Measurements from ENCODE around the gene LAMB3.

The LAMB3 gene

DNA sequence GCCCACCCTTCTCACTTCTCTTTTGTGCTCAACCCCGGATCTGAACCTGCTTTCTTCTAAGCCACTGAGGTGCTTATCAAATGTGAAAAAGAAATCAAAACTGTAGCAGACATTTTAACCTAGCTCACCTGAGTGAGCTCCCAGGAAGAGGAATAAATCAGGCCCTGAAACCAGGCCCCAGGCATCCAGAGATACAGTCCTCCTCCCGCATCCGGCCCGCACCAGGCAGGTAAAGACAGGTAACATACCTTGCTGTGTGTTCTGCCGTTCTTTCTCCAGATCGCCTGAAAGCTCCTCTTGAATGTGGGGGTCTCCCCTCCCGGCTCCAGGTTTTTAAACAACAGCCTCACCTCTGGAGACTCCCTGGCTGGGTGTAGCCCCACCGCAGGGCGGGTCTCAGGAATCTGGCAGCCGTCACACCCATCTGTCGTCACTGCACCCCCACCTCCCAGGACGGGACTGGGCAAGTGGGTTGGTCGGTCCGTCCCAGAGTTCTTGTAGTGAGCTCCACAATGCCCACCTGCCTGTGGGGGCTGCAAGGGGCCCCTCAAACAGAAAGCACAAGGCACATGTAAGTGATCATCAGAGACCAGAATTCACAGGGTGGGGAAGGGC lies at the start of gene LAMB3:
TSS of gene LAMB3 (minus strand) at position 305 of the 615 bp plus-strand sequence. CDS start 1,481 bp downstream, outside the sequence.
- DNase-seq = no peak

DNA sequence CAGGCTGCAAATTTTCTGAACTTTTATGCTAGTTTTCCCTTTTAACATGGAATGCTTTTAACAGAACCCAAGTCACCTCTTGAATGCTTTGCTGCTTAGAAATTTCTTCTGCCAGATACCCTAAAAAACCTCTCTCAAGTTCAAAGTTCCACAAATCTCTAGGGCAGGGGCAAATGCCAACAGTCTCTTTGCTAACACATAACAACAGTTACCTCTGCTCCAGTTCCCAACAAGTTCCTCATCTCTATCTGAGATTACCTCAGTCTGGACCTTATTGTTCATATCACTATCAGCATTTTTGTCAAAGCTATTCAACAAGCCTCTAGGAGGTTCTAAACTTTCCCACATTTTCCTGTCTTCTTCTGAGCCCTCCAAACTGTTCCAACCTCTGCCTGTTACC lies 48.5 kb upstream of the LAMB3 start:
- DNase-seq = peak in 2 of 3 donors; percentile 28 to 32

DNA sequence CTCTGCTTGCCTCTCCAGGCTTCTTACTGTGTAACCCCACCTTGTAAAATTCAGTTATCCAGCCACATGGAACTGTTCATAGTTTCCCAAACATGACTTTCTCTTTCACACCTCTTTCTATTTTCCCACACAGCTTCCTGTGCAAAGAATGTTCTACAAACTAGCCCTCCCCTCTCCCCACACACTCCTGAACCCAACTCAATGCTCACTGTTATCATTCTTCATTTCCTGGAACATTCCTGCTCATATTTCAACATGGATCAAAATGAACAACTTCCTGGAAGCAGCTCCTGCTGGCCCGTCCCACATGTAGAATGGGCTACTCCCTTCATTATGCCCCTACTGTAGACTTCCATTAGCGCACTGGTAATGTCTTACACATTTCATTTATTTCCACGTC lies 44.9 kb upstream of the LAMB3 start:
- DNase-seq = no peak

DNA sequence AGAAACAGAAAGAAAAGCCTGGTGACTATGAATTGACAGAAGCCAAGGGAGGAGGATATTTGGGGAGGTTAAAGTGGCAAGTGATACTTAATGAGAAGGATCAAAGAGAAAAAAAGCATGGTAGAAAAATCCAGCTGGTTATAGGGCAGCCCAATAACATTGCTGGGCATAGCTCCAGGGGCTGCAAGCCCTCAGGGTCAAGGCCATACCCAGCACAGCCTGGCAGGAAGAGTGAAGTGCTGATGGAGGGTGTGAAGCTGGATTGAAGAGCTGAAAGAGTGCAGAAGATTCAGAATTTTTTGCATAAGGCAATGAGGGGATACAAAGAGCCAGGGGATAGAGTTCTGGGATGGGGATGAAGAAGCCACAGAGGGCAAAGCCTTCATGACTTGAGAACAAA lies 44.4 kb upstream of the LAMB3 start:
- no peak for DNase-seq

GRCh38 chr1:209692745-209693504 lies 40.7 kb upstream of the LAMB3 start:
- DNase-seq = peak; percentile 92 to 94 (median 94)

GRCh38 chr1:209692296-209692695 lies 40.1 kb upstream of the LAMB3 start:
- no peak for DNase-seq

- DNase-seq = peak; percentile 46 to 74 (median 54)
These were observed 39.0 kb upstream of the LAMB3 start for GRCh38 chr1:209691237-209691636.

DNA sequence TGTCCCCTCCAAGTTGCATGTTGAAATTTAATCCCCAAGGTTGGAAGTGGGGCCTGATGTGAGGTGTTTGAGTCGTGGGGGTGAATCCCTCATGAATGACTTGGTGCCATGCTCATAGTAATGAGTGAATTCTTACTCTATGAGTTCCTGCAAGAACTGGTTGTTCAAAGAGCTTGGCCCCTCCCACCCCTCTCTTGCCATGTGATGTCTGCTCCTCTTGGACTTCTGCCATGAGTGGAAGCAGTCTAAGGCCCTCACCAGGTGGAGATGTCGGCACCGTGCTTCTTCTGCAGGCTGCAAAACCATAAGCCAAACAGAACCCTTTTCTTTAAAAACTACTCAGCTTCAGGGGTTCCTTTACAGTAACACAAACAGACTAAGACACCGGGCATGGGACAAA lies 37.3 kb upstream of the LAMB3 start:
- no peak for DNase-seq

GRCh38 chr1:209688746-209689234 lies 36.6 kb upstream of the LAMB3 start:
- DNase-seq = no peak

DNA sequence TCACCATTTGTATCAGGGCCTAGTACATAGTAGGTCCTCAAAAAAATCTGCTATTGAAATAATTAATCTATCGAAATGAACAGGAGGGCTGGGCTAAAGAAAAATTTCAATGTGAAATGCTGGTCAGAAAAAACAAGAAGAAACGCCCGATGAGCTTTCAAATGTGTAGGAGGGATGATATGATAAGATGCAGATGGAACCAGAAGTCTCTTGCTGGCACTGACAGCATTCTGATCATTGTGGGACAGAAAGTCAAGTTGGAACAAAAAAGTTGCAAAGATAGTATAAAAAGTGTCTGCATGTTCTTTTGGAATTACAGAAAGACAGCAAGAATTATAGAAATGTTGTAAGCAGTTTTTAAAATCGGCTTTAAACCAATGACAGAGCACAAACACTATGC lies 34.1 kb upstream of the LAMB3 start:
- DNase-seq = no peak

DNA sequence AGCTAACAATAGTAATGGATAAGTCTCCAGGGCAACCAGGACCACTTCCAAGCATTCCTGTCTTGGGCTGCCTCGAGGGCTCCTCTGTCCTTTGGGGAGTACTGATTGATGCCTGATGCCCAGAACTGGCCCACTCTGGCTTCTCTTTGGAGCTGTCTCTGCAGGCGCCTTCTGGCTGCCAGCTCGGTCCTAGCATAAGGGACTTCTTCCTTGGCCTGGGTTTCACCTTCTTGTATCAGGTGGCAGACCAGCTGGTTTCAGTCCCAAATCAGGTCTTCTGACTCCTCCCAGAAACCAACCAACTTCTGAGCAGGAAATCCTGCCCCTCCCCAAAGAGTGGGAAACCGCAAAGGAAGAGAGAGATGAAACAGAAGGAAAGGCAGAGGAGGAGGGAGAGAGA lies 33.6 kb upstream of the LAMB3 start:
- DNase-seq = no peak

- no peak for DNase-seq
These were observed 26.8 kb upstream of the LAMB3 start for GRCh38 chr1:209678981-209679539.

GRCh38 chr1:209675565-209676154 lies 23.4 kb upstream of the LAMB3 start:
- peak in 1 of 3 donors; percentile 39 for DNase-seq

- DNase-seq = peak; percentile 53 to 80 (median 79)
These were observed 22.8 kb upstream of the LAMB3 start, which contains the start of gene G0S2 for GRCh38 chr1:209674957-209675564. Gene G0S2 (plus strand): TSS chr1:209675412. CDS start chr1:209675685, 273 bp downstream.

DNA sequence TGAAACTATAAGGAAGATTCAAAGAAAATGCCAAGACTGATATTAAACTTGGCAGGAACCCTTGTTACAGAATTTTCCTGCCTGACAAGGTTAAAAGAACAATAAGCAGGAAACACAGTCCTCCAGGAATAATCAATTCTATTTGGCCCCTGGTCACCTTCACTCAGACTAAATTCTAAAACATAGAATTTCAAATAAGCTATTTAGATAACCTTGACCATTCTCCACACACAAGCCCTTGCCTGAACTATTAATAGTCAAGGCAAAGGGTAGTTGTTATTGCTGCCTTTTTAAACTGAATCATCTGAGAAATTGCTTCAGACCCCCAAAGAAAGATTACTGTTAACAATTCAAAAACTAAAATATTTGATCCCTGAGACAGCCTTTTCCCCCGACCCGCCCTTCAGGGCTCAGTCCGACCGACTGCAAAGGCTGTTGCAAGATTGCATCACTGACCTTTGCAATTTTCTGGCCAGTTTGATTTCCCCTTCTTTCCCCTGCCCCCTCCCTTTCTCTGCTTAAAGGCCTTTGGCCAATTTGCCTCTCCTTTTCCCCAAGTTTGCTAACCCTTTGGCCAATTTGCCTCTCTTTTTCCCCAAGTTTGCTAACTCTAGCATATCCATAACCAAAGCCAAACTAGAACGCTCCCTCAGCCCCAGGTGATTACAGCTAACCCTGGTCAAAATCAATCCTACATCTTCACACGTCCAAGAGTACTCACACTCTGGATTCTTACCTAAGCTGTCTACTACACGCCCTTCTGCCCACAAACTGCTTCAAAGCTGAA lies 21.6 kb upstream of the LAMB3 start:
- peak; percentile 80 to 85 (median 80) for DNase-seq

- peak; percentile 88 to 98 (median 95) for DNase-seq
These were observed 20.7 kb upstream of the LAMB3 start for GRCh38 chr1:209672705-209673630.

GRCh38 chr1:209670441-209671082 lies 18.3 kb upstream of the LAMB3 start:
- no peak for DNase-seq

- DNase-seq = peak; percentile 65 to 81 (median 70)
These were observed 15.5 kb upstream of the LAMB3 start for GRCh38 chr1:209667708-209668107.

GRCh38 chr1:209667103-209667502 lies 14.9 kb upstream of the LAMB3 start:
- DNase-seq = peak in 1 of 3 donors; percentile 44

DNA sequence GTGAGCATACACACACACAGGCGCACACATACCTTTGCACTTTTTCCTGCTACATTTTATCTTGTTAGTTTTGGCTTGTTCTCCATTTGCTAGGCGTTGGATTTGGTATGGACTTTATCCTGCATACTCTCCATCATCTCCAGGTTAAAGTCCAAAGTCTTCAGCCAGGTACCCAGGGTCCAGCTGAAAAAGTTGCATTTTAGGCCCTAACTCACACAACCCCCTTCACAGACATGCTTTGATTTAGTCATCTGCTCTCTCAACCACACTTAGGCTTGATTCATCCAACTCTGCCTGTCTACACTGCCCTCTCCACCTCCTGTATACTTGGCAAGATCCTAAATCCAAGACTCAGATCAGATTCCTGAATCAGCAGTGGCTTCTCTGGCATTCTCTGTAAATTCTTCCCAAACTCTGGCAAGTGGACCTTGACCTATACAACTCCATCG lies 10.7 kb upstream of the LAMB3 start:
- DNase-seq = no peak

Data from suppressor macrophage treated with lipopolysaccharide for 1 hour (primary cell).